ENCODE measurements around the gene TRPV4.

DNA sequence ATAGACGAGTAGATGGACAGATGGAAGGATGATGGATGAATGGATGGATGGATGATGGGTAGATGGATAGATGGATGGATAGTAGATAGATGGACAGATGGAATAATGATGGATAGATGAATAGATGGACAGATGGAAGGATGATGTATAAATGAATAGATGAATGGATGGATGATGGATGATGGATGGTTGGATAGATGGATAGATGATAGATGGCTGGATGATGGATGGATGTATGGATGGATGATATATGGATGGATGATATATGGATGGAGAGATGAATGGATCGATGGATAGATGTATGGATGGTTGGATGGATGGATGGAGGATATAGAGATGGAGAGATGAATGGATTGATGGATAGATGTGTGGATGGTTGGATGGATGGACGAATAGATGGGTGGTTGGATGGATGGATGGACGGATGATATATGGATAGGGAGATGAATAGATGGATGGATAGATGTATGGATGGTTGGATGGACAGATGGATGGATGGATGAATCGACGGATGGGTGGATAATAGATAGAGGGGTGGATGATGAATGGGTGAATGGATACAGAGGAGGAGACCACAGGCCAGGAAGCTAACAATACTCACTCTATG is 19.3 kb downstream of the TRPV4 start:
- TF ChIP-seq, protein P1, sequence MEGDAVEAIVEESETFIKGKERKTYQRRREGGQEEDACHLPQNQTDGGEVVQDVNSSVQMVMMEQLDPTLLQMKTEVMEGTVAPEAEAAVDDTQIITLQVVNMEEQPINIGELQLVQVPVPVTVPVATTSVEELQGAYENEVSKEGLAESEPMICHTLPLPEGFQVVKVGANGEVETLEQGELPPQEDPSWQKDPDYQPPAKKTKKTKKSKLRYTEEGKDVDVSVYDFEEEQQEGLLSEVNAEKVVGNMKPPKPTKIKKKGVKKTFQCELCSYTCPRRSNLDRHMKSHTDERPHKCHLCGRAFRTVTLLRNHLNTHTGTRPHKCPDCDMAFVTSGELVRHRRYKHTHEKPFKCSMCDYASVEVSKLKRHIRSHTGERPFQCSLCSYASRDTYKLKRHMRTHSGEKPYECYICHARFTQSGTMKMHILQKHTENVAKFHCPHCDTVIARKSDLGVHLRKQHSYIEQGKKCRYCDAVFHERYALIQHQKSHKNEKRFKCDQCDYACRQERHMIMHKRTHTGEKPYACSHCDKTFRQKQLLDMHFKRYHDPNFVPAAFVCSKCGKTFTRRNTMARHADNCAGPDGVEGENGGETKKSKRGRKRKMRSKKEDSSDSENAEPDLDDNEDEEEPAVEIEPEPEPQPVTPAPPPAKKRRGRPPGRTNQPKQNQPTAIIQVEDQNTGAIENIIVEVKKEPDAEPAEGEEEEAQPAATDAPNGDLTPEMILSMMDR (IDR thresholded peaks at IDR 0.05; ENCODE audit: borderline replicate concordance, extremely low read depth, low read length, poor library complexity, severe bottlenecking) = no peak
- TF ChIP-seq EZH2 (IDR thresholded peaks at IDR 0.05; ENCODE audit: borderline replicate concordance, low read depth, low read length, severe bottlenecking) = no peak

Measured in DND-41 (cell line).